ENCODE data around the gene LMF1.

DNA sequence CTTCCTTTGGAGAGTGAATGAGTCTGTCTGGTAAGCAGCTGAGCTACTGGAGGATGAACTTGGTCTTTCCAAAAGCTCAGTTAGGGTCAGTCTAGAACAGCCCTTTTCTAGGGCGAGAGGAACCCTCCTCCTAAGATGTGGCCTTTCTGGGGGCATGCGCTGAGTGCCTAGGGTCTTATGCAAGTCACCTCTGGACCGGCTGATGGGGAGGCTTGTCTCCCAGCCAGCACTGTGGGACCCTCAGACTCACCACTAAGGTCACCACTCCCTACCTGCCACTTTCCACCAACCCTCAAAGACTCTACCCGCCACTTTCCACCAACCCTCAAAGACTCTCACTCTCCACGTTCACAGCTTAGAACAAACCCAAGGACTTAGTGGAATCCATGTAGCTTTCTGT lies 26.8 kb downstream of the LMF1 start:
- no peak for TF ChIP-seq CTCF (IDR thresholded peaks at IDR 0.05; ENCODE audit: low read depth, low read length, poor library complexity, severe bottlenecking)
- no peak for TF ChIP-seq EZH2phosphoT487 (IDR thresholded peaks at IDR 0.05; ENCODE audit: borderline replicate concordance, low read length)

Data from DOHH2 (cell line).